Measurements from ENCODE around the gene RTN4RL2. TPM values are rescaled to one million over a fixed set of nuclear protein-coding genes. Genes with fewer than 3 reads are reported as not detected.

The RTN4RL2 gene
- total RNA-seq, 1 experiment from 2014 or later = 15.5 TPM

DNA sequence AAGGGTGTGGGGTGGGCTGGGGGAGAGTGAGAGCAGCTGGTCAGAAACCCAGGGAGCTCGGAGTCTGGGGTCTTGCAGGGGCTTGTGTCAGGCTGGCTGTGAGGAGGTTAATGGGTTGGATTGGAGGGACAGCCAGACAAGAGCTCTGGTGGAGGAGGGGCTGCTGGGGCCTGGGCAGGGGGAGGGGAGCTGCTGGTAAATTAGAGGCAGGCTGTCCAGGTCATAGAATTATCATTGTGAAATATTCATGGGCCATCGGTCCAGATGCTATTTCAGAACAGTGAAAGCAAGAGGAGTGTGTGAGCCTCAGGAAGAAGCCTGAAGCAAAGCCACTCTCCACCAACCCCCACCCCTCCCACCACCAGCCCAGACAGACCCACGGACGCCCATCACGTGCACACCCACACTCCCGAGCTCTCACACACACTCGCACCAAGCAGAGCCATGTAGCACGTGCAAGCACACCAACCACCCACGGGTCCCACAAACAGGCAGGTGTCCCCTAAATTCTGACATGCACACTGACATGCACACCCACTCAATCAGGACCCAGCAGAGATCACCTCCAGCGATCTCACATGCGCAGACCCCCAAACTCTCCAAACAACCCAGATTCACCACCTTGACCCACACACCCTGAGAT lies 18.8 kb downstream of the RTN4RL2 start:
- ChIA-PET CTCF (interaction anchor here (0.9 to 9.7 kb wide), 9 partner anchors 12 to 133 kb away, joined by 3 to 260 read pairs (median 11); partner anchors contain the start of gene RTN4RL2), POLR2A (interaction anchor here (0.6 to 0.9 kb wide), 3 partner anchors 9 to 99 kb away, joined by 3 to 4 read pairs (median 4); no protein-coding TSS in a partner anchor)
- H3K4me3 Mint-ChIP-seq = no peak overlapping the region
- TF ChIP-seq ZNF532 (CRISPR knock-in tag; IDR thresholded peaks at IDR 0.05; ENCODE audit: borderline replicate concordance) = no peak
- H3K9me3 Mint-ChIP-seq = no peaks in the 10 kb centered on the region
- peaks cover 63% of the 10 kb centered on the region for H3K4me1 Mint-ChIP-seq
- no peak overlapping the region for H3K27ac Mint-ChIP-seq
- ATAC-seq = no peak
- no peak for DNase-seq (ENCODE audit: low spot score)
- peaks cover 84% of the 10 kb centered on the region for H3K27me3 Mint-ChIP-seq (ENCODE audit: low read depth)
- H3K36me3 Mint-ChIP-seq = no peaks in the 10 kb centered on the region

- CTCF ChIA-PET = interaction anchor here (0.7 to 9.7 kb wide), 8 partner anchors 12 to 165 kb away, joined by 3 to 260 read pairs (median 8); partner anchors contain the start of gene RTN4RL2
- DNase-seq (ENCODE audit: low spot score) (no peak), ATAC-seq (no peak)
- TF ChIP-seq, protein P1, sequence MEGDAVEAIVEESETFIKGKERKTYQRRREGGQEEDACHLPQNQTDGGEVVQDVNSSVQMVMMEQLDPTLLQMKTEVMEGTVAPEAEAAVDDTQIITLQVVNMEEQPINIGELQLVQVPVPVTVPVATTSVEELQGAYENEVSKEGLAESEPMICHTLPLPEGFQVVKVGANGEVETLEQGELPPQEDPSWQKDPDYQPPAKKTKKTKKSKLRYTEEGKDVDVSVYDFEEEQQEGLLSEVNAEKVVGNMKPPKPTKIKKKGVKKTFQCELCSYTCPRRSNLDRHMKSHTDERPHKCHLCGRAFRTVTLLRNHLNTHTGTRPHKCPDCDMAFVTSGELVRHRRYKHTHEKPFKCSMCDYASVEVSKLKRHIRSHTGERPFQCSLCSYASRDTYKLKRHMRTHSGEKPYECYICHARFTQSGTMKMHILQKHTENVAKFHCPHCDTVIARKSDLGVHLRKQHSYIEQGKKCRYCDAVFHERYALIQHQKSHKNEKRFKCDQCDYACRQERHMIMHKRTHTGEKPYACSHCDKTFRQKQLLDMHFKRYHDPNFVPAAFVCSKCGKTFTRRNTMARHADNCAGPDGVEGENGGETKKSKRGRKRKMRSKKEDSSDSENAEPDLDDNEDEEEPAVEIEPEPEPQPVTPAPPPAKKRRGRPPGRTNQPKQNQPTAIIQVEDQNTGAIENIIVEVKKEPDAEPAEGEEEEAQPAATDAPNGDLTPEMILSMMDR (IDR thresholded peaks at IDR 0.05) = no peak
- no peak for TF ChIP-seq GRHL2 (CRISPR knock-in tag; IDR thresholded peaks at IDR 0.05; ENCODE audit: insufficient replicate concordance, severe bottlenecking)
- TF ChIP-seq FOXP4 (CRISPR knock-in tag; IDR thresholded peaks at IDR 0.05) = no peak
- TF ChIP-seq, protein P2, sequence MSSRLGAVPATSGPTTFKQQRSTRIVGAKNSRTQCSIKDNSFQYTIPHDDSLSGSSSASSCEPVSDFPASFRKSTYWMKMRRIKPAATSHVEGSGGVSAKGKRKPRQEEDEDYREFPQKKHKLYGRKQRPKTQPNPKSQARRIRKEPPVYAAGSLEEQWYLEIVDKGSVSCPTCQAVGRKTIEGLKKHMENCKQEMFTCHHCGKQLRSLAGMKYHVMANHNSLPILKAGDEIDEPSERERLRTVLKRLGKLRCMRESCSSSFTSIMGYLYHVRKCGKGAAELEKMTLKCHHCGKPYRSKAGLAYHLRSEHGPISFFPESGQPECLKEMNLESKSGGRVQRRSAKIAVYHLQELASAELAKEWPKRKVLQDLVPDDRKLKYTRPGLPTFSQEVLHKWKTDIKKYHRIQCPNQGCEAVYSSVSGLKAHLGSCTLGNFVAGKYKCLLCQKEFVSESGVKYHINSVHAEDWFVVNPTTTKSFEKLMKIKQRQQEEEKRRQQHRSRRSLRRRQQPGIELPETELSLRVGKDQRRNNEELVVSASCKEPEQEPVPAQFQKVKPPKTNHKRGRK (CRISPR knock-in tag; IDR thresholded peaks at IDR 0.05; ENCODE audit: borderline replicate concordance) = no peak
- TF ChIP-seq CREB1 (CRISPR knock-in tag; IDR thresholded peaks at IDR 0.05) = no peak
- TF ChIP-seq USF2 (CRISPR knock-in tag; IDR thresholded peaks at IDR 0.05) = no peak
- no peak for TF ChIP-seq KAT7 (CRISPR knock-in tag; IDR thresholded peaks at IDR 0.05; ENCODE audit: borderline replicate concordance)
- TF ChIP-seq, protein P3, sequence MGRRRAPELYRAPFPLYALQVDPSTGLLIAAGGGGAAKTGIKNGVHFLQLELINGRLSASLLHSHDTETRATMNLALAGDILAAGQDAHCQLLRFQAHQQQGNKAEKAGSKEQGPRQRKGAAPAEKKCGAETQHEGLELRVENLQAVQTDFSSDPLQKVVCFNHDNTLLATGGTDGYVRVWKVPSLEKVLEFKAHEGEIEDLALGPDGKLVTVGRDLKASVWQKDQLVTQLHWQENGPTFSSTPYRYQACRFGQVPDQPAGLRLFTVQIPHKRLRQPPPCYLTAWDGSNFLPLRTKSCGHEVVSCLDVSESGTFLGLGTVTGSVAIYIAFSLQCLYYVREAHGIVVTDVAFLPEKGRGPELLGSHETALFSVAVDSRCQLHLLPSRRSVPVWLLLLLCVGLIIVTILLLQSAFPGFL (CRISPR knock-in tag; IDR thresholded peaks at IDR 0.05; ENCODE audit: borderline replicate concordance) = no peak
- TF ChIP-seq SOX15 (CRISPR knock-in tag; IDR thresholded peaks at IDR 0.05) = no peak
- no peak for TF ChIP-seq ATF6 (CRISPR knock-in tag; IDR thresholded peaks at IDR 0.05)
- no peak for TF ChIP-seq TP53 (CRISPR knock-in tag; IDR thresholded peaks at IDR 0.05)
- TF ChIP-seq NR1H2 (CRISPR knock-in tag; IDR thresholded peaks at IDR 0.05) = no peak
- no peak for TF ChIP-seq ZSCAN18 (CRISPR knock-in tag; IDR thresholded peaks at IDR 0.05)
- TF ChIP-seq NR2C2 (CRISPR knock-in tag; IDR thresholded peaks at IDR 0.05) = no peak
- Mint-ChIP-seq H3K36me3 (0 out of 2 replicates have a peak, but pooled peaks cover 1% of the 10 kb centered on the region), H3K27ac (peak overlapping the region; percentile 14; the same call in 1 of the 2 replicates), H3K4me1 (peaks cover 58% of the 10 kb centered on the region), H3K9me3 (no peaks in the 10 kb centered on the region), H3K27me3 (ENCODE audit: low read depth) (peaks cover 81% of the 10 kb centered on the region), H3K4me3 (no peak overlapping the region)
- POLR2A ChIA-PET = no interaction called here
Measured at GRCh38 chr11:57479911-57480310, 19.6 kb downstream of the RTN4RL2 start.

Measured in WTC11 (cell line).